ENCODE results near the gene ASMTL.

GRCh38 chrX:1491851-1492349, 39.2 kb upstream of the ASMTL start:
- TF ChIP-seq CTCF (IDR thresholded peaks at IDR 0.05; ENCODE audit: insufficient read depth, low read length, poor library complexity, severe bottlenecking): no peak
- TF ChIP-seq EZH2phosphoT487 (conservative IDR thresholded peaks at IDR 0.05; ENCODE audit: low read length): no peak

Measured in SU-DHL-6 (cell line).